Activated CD4-positive, alpha-beta T cell treated with anti-CD3 and anti-CD28 coated beads for 48 hours (primary cell): ENCODE measurements around the gene FOXE3.

Experiments
- DNase-seq: peaks from one replicate; pipeline ENCODE4 v3.0.0-alpha.2; 2020

The FOXE3 gene

GRCh38 chr1:47436304-47436978 lies 20.4 kb downstream of the FOXE3 start:
- DNase-seq = peak; percentile 87

- DNase-seq = no peak
Measured at GRCh38 chr1:47436979-47437446, 20.9 kb downstream of the FOXE3 start.

GRCh38 chr1:47437447-47438164 lies 21.5 kb downstream of the FOXE3 start, which contains the start of gene FOXD2:
Gene FOXD2 (plus strand): TSS chr1:47438044. CDS start chr1:47438136, 92 bp downstream.
- DNase-seq = peak; percentile 92

- peak; percentile 43 for DNase-seq
Measured at GRCh38 chr1:47438165-47439016, 22.3 kb downstream of the FOXE3 start.

DNA sequence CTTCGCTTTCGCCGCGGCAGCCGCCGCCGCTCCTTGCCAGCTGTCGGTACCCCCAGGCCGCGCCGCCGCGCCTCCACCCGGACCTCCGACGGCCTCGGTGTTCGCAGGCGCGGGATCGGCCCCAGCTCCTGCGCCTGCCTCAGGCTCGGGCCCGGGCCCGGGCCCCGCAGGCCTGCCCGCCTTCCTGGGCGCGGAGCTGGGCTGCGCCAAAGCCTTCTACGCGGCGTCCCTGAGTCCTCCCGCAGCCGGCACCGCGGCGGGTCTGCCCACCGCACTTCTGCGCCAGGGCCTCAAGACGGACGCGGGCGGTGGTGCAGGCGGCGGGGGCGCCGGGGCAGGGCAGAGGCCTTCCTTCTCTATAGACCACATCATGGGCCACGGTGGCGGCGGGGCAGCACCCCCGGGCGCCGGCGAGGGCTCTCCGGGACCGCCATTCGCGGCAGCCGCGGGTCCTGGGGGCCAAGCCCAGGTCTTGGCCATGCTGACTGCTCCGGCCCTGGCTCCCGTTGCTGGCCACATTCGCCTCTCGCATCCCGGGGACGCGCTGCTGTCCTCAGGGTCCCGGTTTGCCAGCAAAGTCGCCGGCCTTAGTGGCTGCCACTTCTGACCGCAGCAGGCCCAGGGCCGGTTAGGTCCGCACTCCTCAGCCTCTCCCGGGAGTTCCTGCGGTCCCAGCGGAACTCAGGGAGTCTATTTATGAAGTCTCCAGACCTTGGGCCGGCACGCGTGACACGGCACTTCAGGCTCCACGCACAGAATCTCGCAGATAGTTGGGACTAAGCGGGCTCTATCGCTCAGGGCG lies 23.1 kb downstream of the FOXE3 start:
- no peak for DNase-seq

GRCh38 chr1:47439819-47440598 lies 23.9 kb downstream of the FOXE3 start:
- DNase-seq = no peak

DNA sequence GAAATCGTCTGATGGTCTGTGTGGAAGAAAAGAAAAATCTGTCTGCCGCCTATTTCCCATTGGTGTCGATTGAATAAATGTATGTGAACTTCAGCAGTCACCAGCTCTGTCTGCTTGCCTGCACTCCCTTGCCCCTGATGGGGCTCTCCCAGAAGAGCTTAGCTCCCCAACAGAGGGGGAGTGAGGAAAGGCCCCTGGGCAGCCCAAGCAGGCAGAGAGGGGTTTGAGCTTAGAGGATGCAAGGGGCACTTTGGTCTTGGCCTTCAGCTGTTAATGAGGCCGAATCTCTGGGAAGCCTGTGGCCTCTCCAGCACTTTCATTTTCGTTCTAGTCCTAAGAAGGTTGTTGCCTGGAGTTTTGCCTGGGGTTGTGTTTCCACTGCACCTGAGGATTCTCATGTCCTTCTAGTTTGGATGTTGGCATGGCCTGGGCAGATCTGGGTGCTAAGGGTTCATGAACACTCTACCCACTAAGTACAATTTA lies 24.6 kb downstream of the FOXE3 start:
- no peak for DNase-seq

DNA sequence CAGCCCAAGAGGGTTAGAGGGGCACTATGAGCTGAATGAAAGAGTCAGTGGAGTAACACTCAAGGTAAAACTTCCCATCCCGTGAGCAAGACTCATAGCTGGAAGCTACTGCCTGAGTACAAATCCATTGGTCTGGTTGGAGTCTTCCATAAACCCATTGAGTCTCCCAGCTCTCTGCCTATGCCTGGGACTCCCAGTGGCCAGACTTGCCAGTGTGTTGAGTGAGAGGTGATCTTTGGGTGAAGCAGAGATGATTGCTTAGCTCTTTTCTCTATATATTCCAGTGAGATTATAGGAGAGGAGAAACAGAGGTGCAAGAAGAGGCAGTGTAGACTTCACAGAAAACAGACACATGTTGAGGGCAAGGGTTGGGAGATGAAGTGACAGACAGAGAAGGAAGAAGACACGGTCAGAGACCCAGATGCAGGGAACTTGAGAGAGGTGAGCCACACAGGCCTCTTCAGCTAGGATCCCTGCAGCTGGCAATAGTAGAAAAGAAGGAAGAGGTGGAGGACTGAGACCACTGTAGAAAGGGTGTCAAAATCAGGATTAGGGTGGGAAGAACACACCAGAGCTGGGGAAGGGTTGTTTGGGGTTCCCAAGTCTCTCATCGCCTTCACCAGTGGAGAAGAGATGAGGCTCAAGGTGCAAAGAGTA lies 25.5 kb downstream of the FOXE3 start:
- DNase-seq = no peak

DNA sequence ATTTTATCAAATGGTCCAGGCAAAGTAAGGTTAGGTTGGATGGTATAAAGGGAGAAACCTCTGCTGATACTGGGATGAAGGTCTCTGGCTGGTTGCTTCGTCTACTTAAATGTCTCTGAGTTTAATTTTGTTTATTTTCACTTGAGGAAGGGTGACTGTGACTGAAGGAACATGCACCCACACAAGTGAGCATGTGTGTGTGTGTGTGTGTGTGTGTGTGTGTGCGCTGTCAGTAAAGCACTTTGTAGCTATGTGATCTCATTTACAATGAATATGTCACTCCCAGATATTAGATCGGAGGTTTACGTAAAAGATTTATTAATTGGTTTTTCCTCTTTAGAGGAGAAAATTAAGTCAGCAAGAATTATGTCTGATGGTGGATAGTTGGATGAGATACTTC lies 26.1 kb downstream of the FOXE3 start:
- DNase-seq = no peak

DNA sequence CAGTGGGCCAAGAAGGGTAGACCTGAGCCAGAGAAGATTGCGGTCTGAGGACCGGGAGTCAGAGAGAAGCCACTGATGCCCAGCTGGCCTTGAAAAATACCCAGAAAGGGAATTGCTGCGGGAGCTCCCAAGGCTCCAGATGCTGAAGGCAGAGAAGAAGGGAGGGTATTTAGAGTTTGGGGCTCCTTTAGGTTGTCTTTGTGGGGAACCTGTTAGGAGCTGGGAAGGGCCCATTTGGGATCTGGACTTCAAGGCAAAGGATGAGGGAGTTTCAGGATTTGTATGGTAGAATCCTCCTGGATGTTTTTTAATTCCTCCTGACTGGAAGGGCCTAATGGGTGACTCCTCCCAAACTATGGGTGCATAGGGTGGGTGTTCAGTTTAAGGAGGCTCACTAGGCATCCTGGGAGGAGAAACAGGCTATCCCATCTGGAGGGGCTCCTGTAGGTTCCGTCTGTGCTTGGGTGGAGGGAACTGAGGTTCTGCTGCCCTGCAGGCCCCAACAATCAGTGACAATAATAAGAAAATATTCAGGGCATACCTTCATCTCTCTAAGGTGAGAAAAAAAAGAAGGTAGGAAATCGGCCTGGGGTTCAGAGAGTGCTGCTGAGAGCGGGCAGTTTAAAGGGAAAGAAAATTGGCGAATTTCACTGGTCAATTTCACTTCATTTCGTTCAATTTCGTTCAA lies 26.9 kb downstream of the FOXE3 start:
- DNase-seq = no peak

DNA sequence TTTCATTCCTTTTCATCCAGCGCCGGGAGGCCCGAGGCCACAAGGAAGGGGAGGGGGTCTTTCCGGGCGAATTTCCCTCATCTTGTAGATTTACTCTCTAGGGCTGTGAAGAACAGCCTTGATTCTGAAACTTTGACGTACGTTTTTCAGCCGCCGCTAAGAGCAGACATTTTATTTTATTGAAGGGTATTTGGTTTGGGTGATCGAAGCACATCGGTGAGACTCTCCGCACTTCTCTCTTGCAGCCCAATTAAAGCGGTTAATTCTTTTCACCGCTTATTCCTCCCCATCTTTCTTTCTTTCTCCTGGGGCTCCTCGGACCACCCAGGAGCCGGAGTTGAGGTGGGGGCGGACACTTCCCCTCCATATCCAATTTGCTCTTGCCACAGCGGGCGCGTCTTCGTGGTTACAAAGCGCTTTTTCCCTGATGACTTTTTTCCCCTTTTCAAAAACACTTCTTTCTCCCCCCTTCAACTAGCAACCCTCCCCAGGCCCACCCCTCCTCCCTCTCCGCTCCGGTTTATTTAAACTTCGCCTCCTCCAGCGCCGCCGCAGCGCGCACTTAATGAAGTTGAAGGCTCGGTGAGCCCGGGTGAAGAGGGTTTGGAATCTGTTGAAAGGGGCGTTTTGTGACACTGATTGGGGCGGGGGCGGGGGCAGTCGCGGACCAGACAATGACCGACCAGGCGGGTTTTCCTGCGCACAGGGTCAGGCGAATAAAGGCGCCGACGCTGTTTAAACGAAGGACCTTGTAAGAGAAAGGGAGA lies 27.6 kb downstream of the FOXE3 start:
- no peak for DNase-seq

DNA sequence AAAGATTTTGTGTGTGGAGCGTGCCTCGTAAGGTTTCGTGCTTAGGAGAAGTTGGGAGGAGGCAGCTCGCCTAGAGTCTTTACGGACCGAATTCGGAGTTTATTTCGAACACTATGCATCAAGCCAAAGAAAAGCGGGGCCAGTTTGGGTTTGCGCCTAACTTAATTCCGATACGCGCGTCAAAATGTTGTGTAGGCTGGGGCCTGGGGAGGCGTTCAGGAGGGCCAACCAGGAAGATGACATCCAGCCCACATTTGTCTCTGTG lies 28.1 kb downstream of the FOXE3 start:
- DNase-seq = peak; percentile 15

- peak; percentile 51 for DNase-seq
Measured at GRCh38 chr1:47444562-47445465, 28.7 kb downstream of the FOXE3 start.

DNA sequence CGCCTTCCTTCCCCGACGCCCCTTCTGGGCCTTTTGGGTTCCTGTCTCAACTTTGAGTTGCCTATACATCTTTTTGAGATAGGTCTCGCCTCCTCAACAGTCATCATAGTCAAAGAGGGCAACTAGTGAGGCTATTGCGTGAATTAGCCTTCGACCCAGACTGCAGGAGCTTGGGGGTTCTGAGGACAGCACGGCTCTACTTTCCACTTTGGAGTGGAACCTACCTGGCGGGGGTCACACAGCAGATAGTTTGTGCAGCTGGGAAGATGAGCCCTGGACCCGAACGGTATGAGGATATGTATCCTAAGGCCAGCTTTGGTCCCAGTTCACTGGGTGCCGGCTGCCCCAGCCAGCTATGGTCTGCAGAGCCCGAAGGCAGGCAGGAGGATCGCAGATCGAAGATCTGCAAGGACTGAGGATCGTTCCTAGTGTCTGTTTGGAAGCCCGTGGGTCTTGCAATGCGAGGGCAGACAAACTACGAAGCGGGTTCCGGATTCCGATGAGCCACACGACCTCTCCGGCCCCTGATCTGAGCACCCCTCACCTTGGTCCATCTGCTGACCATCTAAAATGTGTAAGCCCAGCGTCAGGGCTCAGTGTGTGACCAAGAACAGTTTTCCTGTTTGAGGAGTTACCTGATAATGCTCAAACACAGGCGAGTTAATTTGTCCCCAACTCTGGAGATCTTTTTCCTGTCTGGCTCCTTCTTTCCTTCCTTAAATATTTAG lies 29.9 kb downstream of the FOXE3 start:
- no peak for DNase-seq

DNA sequence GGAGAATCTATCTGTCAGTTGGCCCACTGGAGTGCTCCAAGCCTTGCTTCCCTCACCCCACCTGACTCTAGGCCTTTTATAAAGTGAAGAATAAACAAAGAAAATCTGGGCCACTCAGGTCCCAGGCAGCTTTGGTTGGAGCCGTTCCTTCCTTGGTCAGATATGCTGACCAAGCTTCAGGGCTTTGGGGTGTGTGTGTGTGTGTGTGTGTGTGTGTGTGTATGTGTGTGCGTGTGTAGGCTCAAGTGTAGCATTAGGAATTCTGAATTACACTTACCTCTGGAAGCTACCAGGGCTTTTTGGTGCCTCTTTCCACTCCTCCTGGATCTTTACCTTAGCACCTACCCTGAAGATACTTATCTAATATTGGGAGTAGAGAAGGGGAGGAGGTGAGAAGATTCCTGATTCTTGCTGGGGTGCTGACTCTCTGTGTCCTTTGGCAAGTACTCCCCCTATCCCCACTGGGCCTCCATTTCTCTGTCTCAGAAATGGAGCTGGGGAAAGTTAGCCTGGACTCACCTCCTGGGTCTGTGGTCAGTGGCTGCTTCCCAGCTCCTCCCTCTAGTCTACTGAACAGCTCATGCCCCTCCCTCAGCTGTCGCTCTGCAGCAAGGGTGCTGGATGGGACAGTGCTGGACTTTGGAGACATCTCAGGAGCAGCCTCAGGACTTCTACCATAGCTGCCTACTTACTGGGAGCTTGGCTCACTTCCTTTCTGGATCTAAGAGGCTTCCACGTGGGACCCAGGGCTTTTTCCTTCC lies 32.6 kb downstream of the FOXE3 start:
- no peak for DNase-seq

DNA sequence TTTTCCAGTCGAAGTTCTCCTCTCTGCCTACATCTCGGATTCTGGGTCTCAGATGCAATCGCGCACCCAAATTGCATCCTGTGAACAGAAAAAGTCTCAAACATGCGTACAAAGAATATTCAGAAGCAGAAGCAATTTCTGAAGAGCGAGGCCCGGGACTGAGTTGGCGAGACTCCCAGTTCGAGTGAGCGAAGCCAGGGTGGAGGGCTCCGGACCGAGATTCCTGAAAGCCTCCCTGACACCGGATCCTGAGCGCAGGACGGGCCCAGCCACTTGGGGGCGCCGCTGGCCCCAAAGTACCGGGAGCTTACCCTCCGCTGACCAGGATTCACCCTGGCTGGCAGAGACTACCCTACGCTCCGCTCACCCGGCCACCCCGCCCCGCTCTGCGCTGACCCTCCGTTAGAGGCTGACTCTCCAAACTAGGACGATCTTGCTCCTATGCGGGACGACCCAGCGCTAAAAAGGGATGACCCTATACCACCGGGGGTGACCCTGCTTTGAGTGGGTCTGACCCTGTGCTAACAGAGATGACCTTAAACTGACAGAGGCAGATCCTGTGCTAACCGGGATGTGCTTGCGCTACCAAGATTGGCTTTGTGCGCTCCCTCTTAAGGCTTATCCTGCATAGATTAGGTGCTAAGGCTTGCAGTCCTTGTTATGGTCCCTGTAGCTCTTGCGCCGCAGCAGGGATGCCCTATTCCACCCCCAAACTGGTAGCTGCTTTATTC lies 33.9 kb downstream of the FOXE3 start:
- DNase-seq = peak; percentile 29

DNA sequence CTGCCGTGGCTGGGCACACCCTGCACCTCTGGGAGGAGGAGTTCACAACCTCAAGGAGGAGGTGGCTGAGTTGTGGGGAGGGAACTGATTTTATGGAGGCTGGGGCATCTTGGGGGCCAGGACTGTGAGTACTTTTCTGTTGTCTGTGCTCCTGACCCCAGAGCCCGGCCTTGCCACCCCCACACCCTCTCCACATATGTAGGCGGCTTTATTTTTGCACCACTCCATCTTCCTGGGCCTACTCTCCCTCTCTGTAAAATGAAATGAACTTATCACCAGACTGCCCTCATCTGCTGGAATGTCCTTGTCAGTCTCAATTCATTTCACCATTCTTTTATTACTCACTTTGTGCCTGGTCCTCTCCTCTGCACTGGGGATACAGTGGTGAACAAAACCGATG lies 34.5 kb downstream of the FOXE3 start:
- DNase-seq = no peak
